ENCODE measurements around the gene SPIN2A. TPM values are rescaled to one million over a fixed set of nuclear protein-coding genes. Genes with fewer than 3 reads are reported as not detected.

The SPIN2A gene
- total RNA-seq, 1 experiment from 2014 or later: 2.8 TPM

- Histone ChIP-seq H3K27ac (ENCODE audit: insufficient read length, low read depth, low read length) (no peak overlapping the region), H3K4me1 (ENCODE audit: insufficient read depth, low read length) (no peaks in the 10 kb centered on the region), H3K27me3 (ENCODE audit: insufficient read depth, low read length) (no peaks in the 10 kb centered on the region), H4K5ac (ENCODE audit: insufficient read length, low read depth, low read length) (no peak overlapping the region), H3K14ac (ENCODE audit: insufficient read depth, low read length) (no peak overlapping the region), H3K9me3 (ENCODE audit: control insufficient read depth, low read depth, low read length) (peaks cover 5% of the 10 kb centered on the region), H4K20me1 (ENCODE audit: control insufficient read depth, insufficient read depth, insufficient read length) (no peaks in the 10 kb centered on the region), H4K8ac (replicated peaks; ENCODE audit: insufficient read length, low read depth, low read length) (no peak overlapping the region), H4K91ac (ENCODE audit: insufficient read length, low read depth, low read length) (no peak overlapping the region), H2BK5ac (ENCODE audit: insufficient read length, low read length) (no peak overlapping the region), H3K79me2 (ENCODE audit: insufficient read depth, low read length) (no peaks in the 10 kb centered on the region), H2BK15ac (ENCODE audit: low read depth, low read length) (no peak overlapping the region), H3K56ac (ENCODE audit: insufficient read length, low read depth, low read length) (no peak overlapping the region), H3K23ac (ENCODE audit: insufficient read length, low read depth, low read length) (no peak overlapping the region), H3K4ac (ENCODE audit: low read depth, low read length) (no peak overlapping the region), H3K4me2 (ENCODE audit: insufficient read depth, insufficient read length, low read length) (no peak overlapping the region), H2AFZ (ENCODE audit: low read length) (no peak overlapping the region), H2BK120ac (ENCODE audit: low read depth, low read length, poor library complexity, severe bottlenecking) (no peak overlapping the region), H3K79me1 (ENCODE audit: insufficient read depth, low read depth, low read length, poor library complexity, severe bottlenecking) (no peaks in the 10 kb centered on the region), H2BK12ac (ENCODE audit: insufficient read length, low read depth, low read length) (no peak overlapping the region), H3K23me2 (ENCODE audit: insufficient read length, low read depth, low read length, poor library complexity, severe bottlenecking) (peaks cover 3% of the 10 kb centered on the region), H3K9ac (ENCODE audit: extremely low read depth, insufficient read length, low read length) (no peak overlapping the region), H3K18ac (ENCODE audit: insufficient read length, low read depth, low read length) (no peak overlapping the region), H3T11ph (ENCODE audit: low read length) (no peak overlapping the region), H2AK5ac (ENCODE audit: insufficient read length, low read length) (no peak overlapping the region), H2BK20ac (ENCODE audit: low read depth, low read length, poor library complexity, severe bottlenecking) (no peak overlapping the region)
- no peak for DNase-seq
- Mint-ChIP-seq H3K27ac (no peak overlapping the region), H3K4me1 (peaks cover 14 to 22% of the 10 kb centered on the region in 2 experiments), H3K27me3 (ENCODE audit: low read depth) (peaks cover 3% of the 10 kb centered on the region; the same call in 1 of the 2 replicates), H3K9me3 (peaks cover 49 to 66% of the 10 kb centered on the region in 2 experiments), H3K4me3 (peak overlapping the region in 1 of 2 experiments; percentile 4; a peak in 2 of 5 replicates), H3K36me3 (ENCODE audit: insufficient read depth in 1 of 3, low read depth in 3 of 3) (peaks cover 0 to 24% (median 19%) of the 10 kb centered on the region in 3 experiments; a peak in 6 of 7 replicates)
- no CpG with 5 or more reads among the region's 3 CpGs for WGBS (ENCODE audit: extremely low coverage, insufficient read length, low lambda C conversion rate)
- no peak for TF ChIP-seq CTCF (conservative IDR thresholded peaks at IDR 0.05)
Measured at GRCh38 chrX:57135287-57135686, 1.9 kb downstream of the SPIN2A start.

Data from H9 (cell line).